Body of pancreas (tissue), 4 donors: ENCODE results near the gene PMF1. TPM values are rescaled to one million over a fixed set of nuclear protein-coding genes. Genes with fewer than 3 reads are reported as not detected.

ENCODE experiments used
- ATAC-seq: fragments of 150-250 bp; one replicate; pipeline ENCODE4 v1.9.1; 2016
- DNase-seq, 4 donors: peaks; one replicate each; pipeline ENCODE4 v3.0.0-alpha.2; 2019
- H3K27ac ChIP-seq, 4 donors: fragments of 200-600 bp; sonication (generic); 1 replicate in 3 of 4; 2 replicates in 1 of 4; pipeline versions ENCODE4 v1.5.1 to v1.6.1; 2016 to 2019; ENCODE audit warnings: mild to moderate bottlenecking in 1 of 4, mixed read lengths in 1 of 4, moderate library complexity in 1 of 4
- H3K27me3 ChIP-seq, 2 donors: fragments of 200-600 bp; sonication (generic); one replicate each; pipeline ENCODE4 v1.6.0; 2016; ENCODE audit warnings: mild to moderate bottlenecking in 1 of 2
- H3K36me3 ChIP-seq, 2 donors: fragments of 200-600 bp; sonication (generic); replicated peaks in 1 of 2; 2 replicates each; pipeline ENCODE4 v1.5.1; 2016; ENCODE audit warnings: low read depth in 2 of 2; ENCODE audit not compliant: insufficient read depth in 1 of 2
- H3K4me1 ChIP-seq: fragments of 200-600 bp; sonication (generic); one replicate; pipeline ENCODE4 v1.6.0; 2016
- H3K4me3 ChIP-seq, 2 donors: fragments of 200-600 bp; sonication (generic); 1 replicate in 1 of 2; 2 replicates in 1 of 2; pipeline ENCODE4 v1.5.1; 2016 to 2019
- H3K9me3 ChIP-seq, 3 donors: fragments of 200-600 bp; sonication (generic); 1 replicate in 2 of 3; 2 replicates in 1 of 3; pipeline ENCODE4 v1.5.1; 2016
- POLR2A ChIP-seq, 3 donors: fragments of 450-650 bp; IDR thresholded peaks; one replicate each; pipeline ENCODE4 v1.6.1; 2016; ENCODE audit warnings: antibody characterized with exemption in 3 of 3, mild to moderate bottlenecking in 2 of 3
- WGBS, 2 donors: methylation state at CpG; one replicate each; pipeline ENCODE4 v1.1.5; 2017; 5-methylcytosine and 5-hydroxymethylcytosine counted together
- intact Hi-C: fragments of 100-400 bp; cut with DNase I; formaldehyde crosslinking; loops from one replicate; pipeline ENCODE4 v1.15.1; 2023
- total RNA-seq, 2 donors: library from RNA; depleted of rRNA; stranded (reverse); fragments of >200 nt; gene quantifications; one replicate each; pipeline ENCODE4 v1.1.0, GENCODE V29; 2016
- TF ChIP-seq, protein P1 (sequence below), 7 experiments: fragments of 450-650 bp in 4 of 7; fragments of 200-600 bp in 3 of 7; sonication (generic) in 3 of 7; IDR thresholded peaks; one replicate each; pipeline ENCODE4 v1.5.1; 2016 to 2019; ENCODE audit warnings: antibody characterized with exemption in 7 of 7

Gene PMF1
- total RNA-seq, 2 donors from 2014 or later = 37.6 to 43.1 TPM

DNA sequence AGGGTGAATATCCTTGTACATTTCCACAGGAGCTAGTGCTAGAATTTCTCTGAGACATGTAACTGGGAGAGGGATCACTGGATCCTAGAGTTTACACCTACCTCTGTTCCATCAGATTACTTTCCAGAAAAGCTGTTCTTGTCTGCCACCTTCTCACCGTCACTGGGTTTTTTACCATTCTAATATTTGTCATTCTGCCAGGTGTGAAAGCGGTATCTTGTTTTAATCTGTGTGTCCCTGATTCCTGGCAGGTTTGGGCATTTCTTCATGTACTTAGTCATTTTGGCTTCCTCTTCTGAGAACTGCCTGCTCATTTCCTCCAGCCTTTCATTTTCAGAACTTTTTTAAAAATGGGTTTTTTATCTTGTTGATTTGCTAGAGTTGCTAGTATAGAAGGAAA lies 5.1 kb downstream of the PMF1 start:
- Histone ChIP-seq H3K27ac (peak overlapping the region in 3 of 4 donors; percentile 27 to 70 (median 62)), H3K4me1 (peaks cover 33% of the 10 kb centered on the region), H3K36me3 (peaks cover 0 to 7% of the 10 kb centered on the region in 2 donors), H3K27me3 (no peaks in the 10 kb centered on the region), H3K9me3 (no peaks in the 10 kb centered on the region), H3K4me3 (no peak overlapping the region)
- intact Hi-C loops = no loop called here
- ATAC-seq = peak; percentile 49
- DNase-seq = peak in 2 of 4 donors; percentile 26 to 64
- TF ChIP-seq, protein P1, sequence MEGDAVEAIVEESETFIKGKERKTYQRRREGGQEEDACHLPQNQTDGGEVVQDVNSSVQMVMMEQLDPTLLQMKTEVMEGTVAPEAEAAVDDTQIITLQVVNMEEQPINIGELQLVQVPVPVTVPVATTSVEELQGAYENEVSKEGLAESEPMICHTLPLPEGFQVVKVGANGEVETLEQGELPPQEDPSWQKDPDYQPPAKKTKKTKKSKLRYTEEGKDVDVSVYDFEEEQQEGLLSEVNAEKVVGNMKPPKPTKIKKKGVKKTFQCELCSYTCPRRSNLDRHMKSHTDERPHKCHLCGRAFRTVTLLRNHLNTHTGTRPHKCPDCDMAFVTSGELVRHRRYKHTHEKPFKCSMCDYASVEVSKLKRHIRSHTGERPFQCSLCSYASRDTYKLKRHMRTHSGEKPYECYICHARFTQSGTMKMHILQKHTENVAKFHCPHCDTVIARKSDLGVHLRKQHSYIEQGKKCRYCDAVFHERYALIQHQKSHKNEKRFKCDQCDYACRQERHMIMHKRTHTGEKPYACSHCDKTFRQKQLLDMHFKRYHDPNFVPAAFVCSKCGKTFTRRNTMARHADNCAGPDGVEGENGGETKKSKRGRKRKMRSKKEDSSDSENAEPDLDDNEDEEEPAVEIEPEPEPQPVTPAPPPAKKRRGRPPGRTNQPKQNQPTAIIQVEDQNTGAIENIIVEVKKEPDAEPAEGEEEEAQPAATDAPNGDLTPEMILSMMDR (IDR thresholded peaks at IDR 0.05) = no peak
- no peak for TF ChIP-seq POLR2A (IDR thresholded peaks at IDR 0.05)
- 0 to 2% methylated on average over 2 of the region's 2 CpGs for WGBS, 2 donors

DNA sequence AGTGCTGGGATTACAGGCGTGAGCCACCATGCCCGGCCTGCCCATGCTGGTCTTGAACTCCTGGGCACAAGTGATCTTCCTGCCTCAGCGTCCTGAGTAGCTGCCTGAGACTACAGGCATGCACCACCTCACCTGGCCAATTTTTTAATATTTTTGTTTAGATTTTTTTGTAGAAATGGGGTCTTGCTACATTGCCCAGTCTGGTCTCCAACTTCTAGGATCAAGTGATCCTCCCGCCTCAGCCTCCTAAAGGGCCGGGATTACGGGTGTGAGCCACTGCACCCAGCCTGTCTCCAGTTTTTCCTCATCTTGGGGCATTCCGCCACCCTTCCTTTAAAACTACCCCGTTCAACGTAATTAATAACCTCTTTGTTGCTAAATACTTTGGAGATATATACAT lies 7.4 kb downstream of the PMF1 start:
- Histone ChIP-seq H3K27ac (no peak overlapping the region), H3K36me3 (peaks cover 0 to 14% of the 10 kb centered on the region in 2 donors), H3K4me3 (no peak overlapping the region), H3K9me3 (no peaks in the 10 kb centered on the region), H3K27me3 (no peaks in the 10 kb centered on the region), H3K4me1 (peaks cover 26% of the 10 kb centered on the region)
- intact Hi-C loops = loop anchor here (5.0 kb wide), 2 partner anchors 73 to 128 kb away; no protein-coding TSS in a partner anchor
- ATAC-seq (no peak), DNase-seq (no peak)
- 95% methylated on average over 9 of the region's 9 CpGs for WGBS, 2 donors
- no peak for TF ChIP-seq POLR2A (IDR thresholded peaks at IDR 0.05)
- TF ChIP-seq, protein P1 (IDR thresholded peaks at IDR 0.05) = no peak

DNA sequence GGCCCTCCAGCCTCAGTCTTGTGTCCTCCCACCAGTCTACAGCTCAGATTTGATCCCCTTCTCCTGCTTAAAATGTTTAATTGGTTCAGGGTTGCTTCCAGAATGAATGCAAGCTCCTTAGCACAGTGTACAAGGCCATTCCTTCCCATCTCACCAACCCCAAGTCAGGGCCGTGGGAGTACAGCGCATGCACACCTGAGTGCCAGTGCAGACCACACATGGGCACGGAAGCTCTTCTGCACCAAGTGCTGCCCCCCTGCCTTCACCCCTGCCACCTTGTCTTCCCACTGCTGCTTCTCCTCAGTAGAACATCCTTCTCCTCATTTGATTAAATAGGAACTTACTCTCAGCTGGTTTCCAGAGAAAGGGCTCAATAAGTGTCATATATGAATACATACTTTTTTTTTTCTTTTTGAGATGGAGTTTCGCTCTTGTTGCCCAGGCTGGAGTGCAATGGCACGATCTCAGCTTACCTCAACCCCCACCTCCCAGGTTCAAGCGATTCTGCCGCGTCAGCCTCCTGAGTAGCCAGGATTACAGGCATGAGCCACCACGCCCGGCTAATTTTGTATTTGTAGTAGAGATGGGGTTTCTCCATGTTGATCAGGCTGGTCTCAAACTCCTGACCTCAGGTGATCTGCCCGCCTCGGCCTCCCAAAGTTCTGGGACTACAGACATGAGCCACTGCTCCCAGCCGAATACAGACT lies 9.3 kb downstream of the PMF1 start:
- ATAC-seq (no peak), DNase-seq (no peak)
- Histone ChIP-seq H3K36me3 (peaks cover 0 to 14% of the 10 kb centered on the region in 2 donors), H3K9me3 (no peaks in the 10 kb centered on the region), H3K27me3 (no peaks in the 10 kb centered on the region), H3K4me3 (no peak overlapping the region), H3K4me1 (peaks cover 22% of the 10 kb centered on the region), H3K27ac (no peak overlapping the region)
- WGBS, 2 donors = 93 to 95% methylated on average over 13 of the region's 13 CpGs
- TF ChIP-seq POLR2A (IDR thresholded peaks at IDR 0.05) = no peak
- TF ChIP-seq, protein P1 (IDR thresholded peaks at IDR 0.05) = no peak
- intact Hi-C loops = loop anchor here (5.0 kb wide), 2 partner anchors 75 to 130 kb away; no protein-coding TSS in a partner anchor

DNA sequence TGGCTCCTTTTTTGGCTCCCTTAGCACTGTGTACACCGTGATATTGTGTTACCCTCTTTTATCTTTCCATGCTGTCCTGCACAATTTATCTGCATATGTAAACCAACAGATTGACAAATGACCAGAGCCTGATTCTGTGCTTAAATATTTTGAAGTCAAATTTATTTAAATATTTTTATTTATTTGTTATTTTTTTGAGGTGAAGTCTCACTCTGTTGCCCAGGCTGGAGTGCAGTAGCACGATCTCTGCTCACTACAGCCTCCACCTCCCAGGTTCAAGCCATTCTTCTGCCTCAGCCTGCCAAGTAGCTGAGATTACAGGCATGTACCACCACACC lies 12.8 kb downstream of the PMF1 start:
- ATAC-seq (no peak), DNase-seq (no peak)
- 5% methylated on average over 2 of the region's 2 CpGs for WGBS, 2 donors
- Histone ChIP-seq H3K27me3 (no peaks in the 10 kb centered on the region), H3K9me3 (no peaks in the 10 kb centered on the region), H3K27ac (no peak overlapping the region), H3K4me3 (no peak overlapping the region), H3K4me1 (peaks cover 7% of the 10 kb centered on the region), H3K36me3 (peaks cover 0 to 19% of the 10 kb centered on the region in 2 donors)
- intact Hi-C loops = no loop called here
- TF ChIP-seq POLR2A (IDR thresholded peaks at IDR 0.05) = no peak
- TF ChIP-seq, protein P1 (IDR thresholded peaks at IDR 0.05) = peak in 1 of 7 experiments; percentile 24

DNA sequence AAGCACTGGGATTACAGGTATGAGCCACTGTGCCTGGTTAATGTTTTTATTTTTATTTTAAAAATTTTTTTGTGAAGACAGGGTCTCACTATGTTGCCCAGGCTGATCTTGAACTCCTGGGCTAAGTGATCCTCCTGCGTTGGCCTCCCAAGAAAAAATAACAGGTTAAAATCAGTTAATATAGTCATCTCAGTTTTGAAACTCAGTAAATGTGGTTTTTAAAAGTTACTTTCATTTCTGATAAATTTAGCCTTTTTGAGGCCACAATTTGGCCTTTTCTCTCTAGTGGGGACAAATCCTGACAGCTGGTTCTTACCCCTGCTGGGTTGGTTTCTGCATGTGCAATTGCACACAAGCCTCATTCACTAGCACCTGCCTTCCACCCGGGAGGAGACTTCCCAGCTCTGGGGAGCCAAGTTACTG lies 13.3 kb downstream of the PMF1 start:
- Histone ChIP-seq H3K36me3 (peaks cover 0 to 15% of the 10 kb centered on the region in 2 donors), H3K27ac (no peak overlapping the region), H3K9me3 (no peaks in the 10 kb centered on the region), H3K4me1 (peaks cover 7% of the 10 kb centered on the region), H3K27me3 (no peaks in the 10 kb centered on the region), H3K4me3 (no peak overlapping the region)
- DNase-seq = no peak
- TF ChIP-seq, protein P1 (IDR thresholded peaks at IDR 0.05) = no peak
- TF ChIP-seq POLR2A (IDR thresholded peaks at IDR 0.05) = no peak
- intact Hi-C loops = no loop called here
- no peak for ATAC-seq
- 75 to 76% methylated on average over 2 of the region's 2 CpGs for WGBS, 2 donors
